GM19025 (cell line): Measurements from ENCODE around the gene TAL1.
"Not testable (repeated sequence)": the region's sequence is repeated elsewhere in the genome, so short reads cannot be mapped to it uniquely, and the experiment has no call there.

Experiments
- ATAC-seq: cut with Tn5 transposase; IDR thresholded peaks from one replicate; pipeline ENCODE4 v1.9.1; 2021; ENCODE audit warnings: mild to moderate bottlenecking, low read depth, moderate library complexity; ENCODE audit not compliant: unreplicated experiment

Gene TAL1

DNA sequence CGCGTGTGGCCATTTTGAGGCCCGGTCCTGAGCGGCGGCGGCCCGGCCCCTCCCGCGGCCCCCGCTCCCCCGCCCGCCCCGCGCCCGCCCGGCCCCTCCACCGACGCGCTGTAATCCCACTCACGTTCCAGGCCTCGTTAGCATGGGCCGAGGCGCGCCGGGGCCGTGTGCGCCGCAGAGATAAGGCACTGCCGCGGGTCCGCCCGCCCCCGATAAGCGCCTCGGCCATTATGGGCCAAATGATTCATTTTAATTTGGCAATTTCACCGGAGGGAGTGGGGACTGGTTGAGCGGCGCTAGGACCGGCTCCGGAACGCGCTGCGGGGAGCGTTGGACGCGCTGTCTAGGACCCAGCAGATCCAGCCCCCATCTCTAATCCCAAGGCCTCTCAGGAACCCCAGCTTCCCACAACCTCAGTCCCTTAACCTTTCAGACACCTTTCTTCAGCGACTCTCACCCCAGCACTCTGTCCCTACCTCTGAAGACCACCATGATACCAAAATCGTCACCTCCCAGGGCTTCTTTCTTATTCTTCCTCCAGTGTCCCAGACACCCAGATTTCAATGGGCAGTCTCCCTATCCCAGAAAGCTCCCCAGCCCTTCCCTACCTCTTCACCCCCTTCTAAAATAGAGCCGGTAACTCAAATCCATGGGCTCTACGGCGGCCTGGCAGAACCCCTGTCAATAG, at the start of gene TAL1:
Gene TAL1, minus strand, starts transcription at position 39 of the 688 bp plus-strand sequence. CDS start 6,337 bp downstream, outside the sequence.
- ATAC-seq = no peak

DNA sequence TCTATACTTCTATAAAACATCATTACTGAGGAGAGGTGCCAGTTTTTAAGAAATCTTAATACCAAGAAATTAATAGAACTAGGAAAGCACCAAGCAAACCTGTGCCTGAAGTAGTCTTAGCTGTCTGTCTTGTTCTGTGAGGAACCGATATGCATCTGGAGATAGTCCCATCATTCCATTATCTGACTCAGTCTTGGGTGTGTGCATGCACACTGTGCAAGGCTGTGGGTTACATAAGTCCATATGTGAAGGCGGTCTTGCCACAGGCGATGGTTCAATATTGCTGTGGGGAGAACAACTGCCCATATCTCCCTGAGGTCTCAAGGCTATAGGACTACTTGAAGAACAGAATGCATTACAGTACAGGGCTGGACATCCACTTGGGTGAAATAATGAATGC, 48.1 kb upstream of the TAL1 start:
- ATAC-seq = no peak

- ATAC-seq = no peak
Measured at GRCh38 chr1:47276850-47277249, 44.8 kb upstream of the TAL1 start.

DNA sequence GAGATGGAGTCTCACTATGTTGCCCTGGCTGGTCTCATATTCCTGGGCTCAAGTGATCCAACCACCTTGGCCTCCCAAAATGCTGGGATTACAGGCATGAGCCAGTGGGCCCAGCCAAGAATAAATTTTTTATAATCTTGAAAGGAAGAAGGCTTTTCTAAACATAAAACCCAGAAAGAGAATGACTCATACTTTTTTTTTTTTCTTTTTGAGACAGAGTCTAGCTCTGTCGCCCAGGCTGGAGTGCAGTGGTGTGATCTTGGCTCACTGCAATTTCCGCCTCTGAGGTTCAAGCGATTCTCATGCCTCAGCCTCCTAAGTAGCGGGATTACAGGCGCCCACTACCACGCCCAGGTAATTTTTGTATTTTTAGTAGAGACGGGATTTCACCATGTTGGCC, 43.8 kb upstream of the TAL1 start:
- ATAC-seq = not testable (repeated sequence)

GRCh38 chr1:47265529-47265928, 33.5 kb upstream of the TAL1 start:
- not testable (repeated sequence) for ATAC-seq

DNA sequence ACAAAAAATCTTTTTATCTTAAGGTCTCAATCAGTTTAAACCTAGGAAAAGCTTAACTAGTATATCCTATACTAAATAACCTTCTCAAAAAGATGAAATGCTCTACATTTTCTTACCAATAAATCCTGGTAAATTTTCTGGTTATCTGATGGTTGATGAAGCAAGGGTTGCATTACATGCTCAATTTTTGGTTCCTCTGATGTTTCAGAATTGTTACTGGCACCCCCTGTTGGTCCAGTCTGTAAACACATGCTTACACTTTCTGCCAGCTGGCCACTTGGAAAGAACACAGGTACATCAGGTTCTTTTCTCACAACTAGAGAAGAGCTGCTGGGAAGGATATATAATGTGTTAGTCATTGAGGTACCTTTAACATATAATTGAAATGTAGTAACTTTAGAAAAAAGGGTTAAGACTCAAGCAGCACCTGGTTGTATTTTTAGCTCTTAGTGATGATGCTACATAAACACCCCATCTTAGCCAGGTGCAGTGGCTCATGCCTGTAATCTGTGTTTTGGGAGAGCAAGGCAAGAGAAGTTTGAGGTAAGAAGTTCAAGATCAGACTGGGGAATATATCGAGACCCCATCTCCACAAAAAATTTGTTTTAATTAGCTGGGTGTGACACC, 30.9 kb upstream of the TAL1 start:
- no peak for ATAC-seq

GRCh38 chr1:47257224-47257623, 25.2 kb upstream of the TAL1 start:
- ATAC-seq = no peak

DNA sequence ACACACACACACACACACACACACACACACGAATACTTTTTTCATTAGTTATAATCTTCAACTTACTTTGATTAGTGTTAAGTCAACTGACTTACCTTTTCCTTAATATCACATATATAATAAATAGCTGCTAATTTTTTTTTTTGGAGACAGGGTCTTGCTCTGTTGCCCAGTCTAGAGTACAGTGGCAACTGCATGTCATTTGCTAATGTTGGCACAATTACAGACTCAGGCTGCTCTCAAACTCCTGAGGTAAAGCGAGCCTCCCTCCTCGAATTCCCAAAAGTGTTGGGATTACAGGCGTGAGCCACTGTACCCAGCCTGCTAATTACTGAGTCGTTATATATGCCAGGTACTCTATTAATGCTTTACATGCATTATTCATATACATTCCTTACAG, 20.8 kb upstream of the TAL1 start:
- no peak for ATAC-seq

- ATAC-seq = no peak
Measured at GRCh38 chr1:47252369-47252768, 20.3 kb upstream of the TAL1 start.

- no peak for ATAC-seq
Measured at GRCh38 chr1:47249755-47250154, 17.7 kb upstream of the TAL1 start.

- no peak for ATAC-seq
Measured at GRCh38 chr1:47244339-47244862, 12.4 kb upstream of the TAL1 start.

DNA sequence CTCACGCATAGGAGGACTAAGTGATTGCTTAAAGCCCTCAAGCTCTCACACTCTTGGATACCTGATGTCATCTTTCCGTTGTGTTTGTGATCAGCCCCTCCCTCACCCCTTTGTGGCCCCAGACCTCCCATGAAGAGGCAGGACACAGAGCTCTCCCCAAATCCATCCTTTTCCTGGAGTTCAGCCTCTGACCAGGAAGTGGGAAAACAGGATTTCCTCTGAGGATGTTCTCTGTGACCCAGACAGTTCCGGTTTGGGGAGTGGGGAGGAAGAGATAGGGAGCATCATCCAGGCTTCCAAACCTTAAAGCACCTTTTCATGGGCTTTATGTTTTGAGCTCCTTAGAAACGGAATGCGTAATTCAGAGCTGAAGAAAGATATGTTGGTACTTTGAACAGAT, 11.9 kb upstream of the TAL1 start:
- ATAC-seq = no peak

GRCh38 chr1:47241114-47242113, 9.4 kb upstream of the TAL1 start:
- ATAC-seq = no peak

DNA sequence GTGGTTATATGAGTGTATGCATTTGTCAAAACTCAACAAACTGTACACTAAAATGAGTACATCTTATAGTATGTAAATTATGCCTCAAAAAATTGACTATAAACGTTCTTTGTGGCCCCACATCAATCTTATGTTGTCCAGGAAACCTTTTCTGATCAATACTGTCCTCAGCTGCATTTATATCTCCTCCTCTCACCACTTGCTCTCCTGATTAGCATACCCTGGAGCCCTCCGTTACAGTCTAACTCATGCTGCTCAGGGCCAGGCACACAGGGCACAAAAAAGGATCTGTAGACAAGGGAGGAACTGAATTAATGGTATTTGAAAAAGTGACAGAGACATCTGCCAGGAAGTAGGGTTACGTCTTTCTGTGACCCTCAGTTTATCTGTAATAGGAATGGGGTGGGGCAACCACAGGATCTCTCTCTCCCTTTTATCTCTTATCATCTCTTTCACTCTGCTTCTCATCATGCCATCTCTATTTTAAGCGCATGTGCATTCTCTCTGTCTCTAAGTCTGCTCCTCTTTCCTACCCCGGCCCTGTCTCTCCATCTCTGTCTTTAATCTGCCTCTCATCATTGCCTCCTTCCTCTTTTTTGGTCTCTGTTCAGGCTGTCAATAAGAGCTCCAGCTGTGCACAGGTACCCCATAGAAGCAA, 7.0 kb upstream of the TAL1 start:
- no peak for ATAC-seq

DNA sequence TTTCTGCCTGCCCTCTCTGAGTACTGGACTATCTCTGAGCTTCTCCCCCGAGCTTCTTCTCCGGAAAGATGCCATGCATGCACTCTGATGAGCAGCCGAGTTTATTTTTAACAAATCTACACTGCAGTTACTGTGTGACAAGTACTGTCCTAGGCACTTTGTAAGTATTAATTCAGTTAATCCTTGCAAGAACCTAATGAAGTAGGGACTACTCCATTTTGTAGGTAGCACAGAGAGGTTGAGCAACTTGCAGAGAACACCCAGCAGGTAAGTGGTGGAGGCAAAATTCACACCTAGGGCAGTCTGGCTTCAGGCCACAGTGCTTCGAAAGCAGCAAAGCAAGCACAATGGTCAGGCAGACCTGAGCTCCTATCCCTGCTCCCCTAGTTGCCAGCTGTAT, 3.8 kb upstream of the TAL1 start:
- no peak for ATAC-seq

- ATAC-seq = no peak
Measured at GRCh38 chr1:47235241-47235681, 3.2 kb upstream of the TAL1 start.

DNA sequence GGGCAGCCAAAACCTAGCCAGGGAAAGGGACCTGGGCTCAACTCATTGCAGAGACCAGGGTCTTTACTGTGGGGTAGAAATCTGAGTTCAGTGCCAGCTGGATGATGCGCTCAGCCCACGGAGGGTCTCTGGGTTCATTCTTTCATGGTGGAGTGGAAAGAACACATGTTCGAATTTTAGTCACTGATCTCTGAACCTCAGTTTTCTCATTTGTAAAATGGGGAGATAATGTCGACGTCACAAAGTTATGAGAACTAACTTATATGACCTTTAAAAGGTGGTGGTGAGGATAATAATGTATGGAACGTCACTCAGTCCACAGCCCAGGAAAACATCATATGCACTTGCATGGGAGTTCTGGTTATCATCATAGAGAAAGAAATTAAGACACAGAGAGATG, 1.2 kb upstream of the TAL1 start:
- ATAC-seq = no peak

GRCh38 chr1:47231301-47232186, 481 bp downstream of the TAL1 start:
- no peak for ATAC-seq

DNA sequence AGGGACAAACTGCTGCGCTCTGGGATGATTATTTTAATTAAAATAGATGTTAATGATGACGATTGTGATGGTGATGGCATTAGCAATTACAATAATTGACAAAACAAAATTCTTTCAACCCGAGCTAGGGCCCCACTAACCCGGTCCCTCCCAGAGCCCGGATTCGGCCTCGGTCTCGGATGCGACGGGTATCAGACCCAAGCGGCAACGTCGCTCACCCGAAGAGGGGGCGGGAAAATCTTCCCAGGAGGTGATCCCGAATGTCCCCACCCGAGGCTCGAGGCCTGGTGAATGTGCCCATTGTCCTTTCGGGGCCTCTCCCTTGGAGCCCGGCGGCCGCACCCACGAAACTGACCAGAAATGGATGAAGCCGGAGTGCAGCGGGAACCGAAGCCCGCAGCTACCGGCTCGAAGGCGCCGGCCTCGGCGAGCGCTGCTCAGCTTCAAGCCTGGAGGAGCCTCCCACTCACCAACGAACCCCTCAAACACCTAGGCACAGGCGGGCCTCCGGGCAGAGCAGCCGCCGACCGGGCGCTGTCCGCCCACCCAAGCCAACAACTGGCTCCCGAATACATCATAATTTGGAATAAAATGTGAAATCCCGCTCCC, 1.2 kb downstream of the TAL1 start:
- no peak for ATAC-seq
